GM19372 (cell line): ENCODE measurements around the gene CIAPIN1.

Experiments used
- ATAC-seq: cut with Tn5 transposase; IDR thresholded peaks from one replicate; pipeline ENCODE4 v1.9.1; 2021; ENCODE audit warnings: mild to moderate bottlenecking, low read depth, moderate library complexity; ENCODE audit not compliant: unreplicated experiment

CIAPIN1 gene

GRCh38 chr16:57447186-57447962 lies at the start of gene CIAPIN1, which contains the start of gene COQ9:
Gene CIAPIN1, minus strand, starts transcription at chr16:57447385. Its CDS starts 6,457 bp downstream, at chr16:57440928.
Gene COQ9, plus strand, starts transcription at chr16:57447479. Its CDS starts 27 bp downstream, at chr16:57447506.
- peak; percentile 98 for ATAC-seq

GRCh38 chr16:57493767-57494166 lies 46.6 kb upstream of the CIAPIN1 start:
- no peak for ATAC-seq

- ATAC-seq: no peak
Measured at GRCh38 chr16:57489229-57489628, 42.0 kb upstream of the CIAPIN1 start.

- no peak for ATAC-seq
Measured at GRCh38 chr16:57486858-57487834, 40.0 kb upstream of the CIAPIN1 start.

GRCh38 chr16:57485916-57486857 lies 39.0 kb upstream of the CIAPIN1 start, which contains the start of gene DOK4:
Gene DOK4, minus strand, starts transcription at chr16:57486493. Its CDS starts 6,986 bp downstream, at chr16:57479507.
- peak; percentile 83 for ATAC-seq

GRCh38 chr16:57485091-57485915 lies 38.1 kb upstream of the CIAPIN1 start:
- no peak for ATAC-seq

GRCh38 chr16:57484515-57485005 lies 37.4 kb upstream of the CIAPIN1 start:
- ATAC-seq: no peak

GRCh38 chr16:57483725-57484514 lies 36.7 kb upstream of the CIAPIN1 start:
- no peak for ATAC-seq

GRCh38 chr16:57482845-57483545 lies 35.8 kb upstream of the CIAPIN1 start:
- ATAC-seq: no peak

GRCh38 chr16:57481421-57481820 lies 34.2 kb upstream of the CIAPIN1 start:
- no peak for ATAC-seq

- no peak for ATAC-seq
Measured at GRCh38 chr16:57480754-57481230, 33.6 kb upstream of the CIAPIN1 start.

- no peak for ATAC-seq
Measured at GRCh38 chr16:57479976-57480753, 33.0 kb upstream of the CIAPIN1 start.

GRCh38 chr16:57479205-57479975 lies 32.2 kb upstream of the CIAPIN1 start:
- ATAC-seq: no peak

- no peak for ATAC-seq
Measured at GRCh38 chr16:57478396-57479204, 31.4 kb upstream of the CIAPIN1 start.
